NCI-H82 (cell line): ENCODE data around the gene ZNF462.
"Not testable (repeated sequence)": the region's sequence is repeated elsewhere in the genome, so short reads cannot be mapped to it uniquely, and the experiment has no call there.

Experiments
- DNase-seq: peaks from one replicate; lab custom pipeline; 2025; lab: John Stamatoyannopoulos, UW

ZNF462 gene, protein sequence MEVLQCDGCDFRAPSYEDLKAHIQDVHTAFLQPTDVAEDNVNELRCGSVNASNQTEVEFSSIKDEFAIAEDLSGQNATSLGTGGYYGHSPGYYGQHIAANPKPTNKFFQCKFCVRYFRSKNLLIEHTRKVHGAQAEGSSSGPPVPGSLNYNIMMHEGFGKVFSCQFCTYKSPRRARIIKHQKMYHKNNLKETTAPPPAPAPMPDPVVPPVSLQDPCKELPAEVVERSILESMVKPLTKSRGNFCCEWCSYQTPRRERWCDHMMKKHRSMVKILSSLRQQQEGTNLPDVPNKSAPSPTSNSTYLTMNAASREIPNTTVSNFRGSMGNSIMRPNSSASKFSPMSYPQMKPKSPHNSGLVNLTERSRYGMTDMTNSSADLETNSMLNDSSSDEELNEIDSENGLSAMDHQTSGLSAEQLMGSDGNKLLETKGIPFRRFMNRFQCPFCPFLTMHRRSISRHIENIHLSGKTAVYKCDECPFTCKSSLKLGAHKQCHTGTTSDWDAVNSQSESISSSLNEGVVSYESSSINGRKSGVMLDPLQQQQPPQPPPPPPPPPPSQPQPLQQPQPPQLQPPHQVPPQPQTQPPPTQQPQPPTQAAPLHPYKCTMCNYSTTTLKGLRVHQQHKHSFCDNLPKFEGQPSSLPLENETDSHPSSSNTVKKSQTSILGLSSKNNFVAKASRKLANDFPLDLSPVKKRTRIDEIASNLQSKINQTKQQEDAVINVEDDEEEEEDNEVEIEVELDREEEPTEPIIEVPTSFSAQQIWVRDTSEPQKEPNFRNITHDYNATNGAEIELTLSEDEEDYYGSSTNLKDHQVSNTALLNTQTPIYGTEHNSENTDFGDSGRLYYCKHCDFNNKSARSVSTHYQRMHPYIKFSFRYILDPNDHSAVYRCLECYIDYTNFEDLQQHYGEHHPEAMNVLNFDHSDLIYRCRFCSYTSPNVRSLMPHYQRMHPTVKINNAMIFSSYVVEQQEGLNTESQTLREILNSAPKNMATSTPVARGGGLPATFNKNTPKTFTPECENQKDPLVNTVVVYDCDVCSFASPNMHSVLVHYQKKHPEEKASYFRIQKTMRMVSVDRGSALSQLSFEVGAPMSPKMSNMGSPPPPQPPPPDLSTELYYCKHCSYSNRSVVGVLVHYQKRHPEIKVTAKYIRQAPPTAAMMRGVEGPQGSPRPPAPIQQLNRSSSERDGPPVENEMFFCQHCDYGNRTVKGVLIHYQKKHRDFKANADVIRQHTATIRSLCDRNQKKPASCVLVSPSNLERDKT (N-terminal part only)

DNA sequence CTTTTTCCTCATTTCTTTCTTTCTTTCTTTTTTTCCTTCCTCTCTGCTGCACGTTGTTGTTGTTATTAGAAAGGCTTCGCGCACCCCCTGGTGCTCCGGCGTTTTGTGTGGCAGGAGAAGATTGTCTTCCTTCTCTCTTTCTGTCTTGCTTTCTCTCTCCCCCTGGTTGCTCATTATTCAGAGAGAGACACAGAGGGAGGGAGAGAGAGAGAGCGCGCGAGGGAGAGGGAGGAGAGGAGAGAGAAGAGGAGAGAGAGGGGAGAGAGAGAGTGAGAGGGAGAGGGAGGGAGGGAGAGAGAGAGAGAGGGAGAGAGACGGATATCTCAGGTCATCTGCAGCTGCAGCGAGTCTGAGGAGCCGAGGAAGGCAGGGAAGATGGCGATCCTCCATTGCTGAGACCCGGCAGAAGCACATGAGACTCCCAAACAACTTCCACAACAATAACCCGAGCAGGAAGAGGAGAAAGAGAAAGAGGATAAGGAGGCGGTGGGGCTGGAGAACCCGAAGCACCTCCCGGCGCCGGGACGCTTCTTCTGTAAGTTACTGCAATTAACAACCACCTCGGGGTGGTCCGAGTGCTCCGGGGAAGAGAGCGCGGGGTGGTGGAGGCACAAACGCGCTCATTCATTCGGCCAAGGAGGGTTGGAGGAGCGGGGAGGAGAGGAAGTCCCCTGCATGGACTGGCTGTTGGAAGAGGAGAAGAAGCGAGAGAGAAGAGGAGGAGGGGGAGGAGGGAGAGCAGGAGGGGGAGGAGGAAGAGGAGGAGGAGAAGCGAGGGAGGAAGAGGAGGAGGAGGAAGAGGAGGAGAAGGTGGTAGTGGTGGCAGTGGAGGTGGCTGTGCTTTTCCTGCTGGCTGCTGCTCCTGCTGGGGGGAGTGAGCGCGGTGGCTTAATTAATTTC, at the start of gene ZNF462:
TSS of gene ZNF462 (plus strand) at position 346 of the 900 bp plus-strand sequence. CDS start 60,218 bp downstream, outside the sequence.
- peak; percentile 78 for DNase-seq

- no peak for DNase-seq
Observed at GRCh38 chr9:106816524-106816923, 46.4 kb upstream of the ZNF462 start.

- no peak for DNase-seq
Observed at GRCh38 chr9:106818034-106818433, 44.9 kb upstream of the ZNF462 start.

DNA sequence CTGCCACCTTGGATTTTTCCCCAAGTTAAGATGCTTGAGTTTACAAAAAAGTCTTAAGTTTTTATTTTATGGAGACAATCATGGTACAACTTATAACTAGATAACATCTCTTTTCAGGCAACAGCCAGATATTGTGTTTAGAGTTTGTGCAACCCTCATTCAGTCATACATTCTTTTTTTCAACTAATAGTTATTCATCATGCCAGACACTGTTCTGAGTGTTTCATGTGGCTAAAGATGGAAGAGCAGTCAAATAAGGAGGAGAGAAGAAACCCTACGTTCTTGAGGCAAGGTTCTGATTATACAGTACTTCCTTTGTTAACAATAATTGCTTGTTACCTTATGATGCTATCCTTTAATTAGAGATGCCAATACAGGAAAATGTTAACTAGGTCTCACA, 42.1 kb upstream of the ZNF462 start:
- no peak for DNase-seq

- DNase-seq = no peak
Observed at GRCh38 chr9:106828070-106828469, 34.9 kb upstream of the ZNF462 start.

DNA sequence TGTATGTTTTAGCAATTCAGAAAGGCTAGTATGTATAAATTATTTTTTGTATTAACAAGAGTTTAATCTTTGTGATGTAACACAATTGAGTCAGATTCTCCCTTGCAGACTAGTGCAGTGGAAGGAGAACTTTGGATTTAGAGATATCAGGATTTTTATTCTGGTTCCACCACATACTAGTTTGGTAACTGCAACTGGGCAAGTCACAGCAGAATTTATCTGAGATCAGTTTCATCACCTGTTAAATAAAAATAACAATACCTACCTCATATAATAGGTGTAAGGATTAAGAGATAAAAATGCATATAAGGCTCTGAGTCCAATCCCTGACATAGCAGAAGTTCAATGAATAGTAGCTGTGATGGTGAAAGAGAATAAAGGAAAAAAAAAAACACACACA, 34.0 kb upstream of the ZNF462 start:
- no peak for DNase-seq

DNA sequence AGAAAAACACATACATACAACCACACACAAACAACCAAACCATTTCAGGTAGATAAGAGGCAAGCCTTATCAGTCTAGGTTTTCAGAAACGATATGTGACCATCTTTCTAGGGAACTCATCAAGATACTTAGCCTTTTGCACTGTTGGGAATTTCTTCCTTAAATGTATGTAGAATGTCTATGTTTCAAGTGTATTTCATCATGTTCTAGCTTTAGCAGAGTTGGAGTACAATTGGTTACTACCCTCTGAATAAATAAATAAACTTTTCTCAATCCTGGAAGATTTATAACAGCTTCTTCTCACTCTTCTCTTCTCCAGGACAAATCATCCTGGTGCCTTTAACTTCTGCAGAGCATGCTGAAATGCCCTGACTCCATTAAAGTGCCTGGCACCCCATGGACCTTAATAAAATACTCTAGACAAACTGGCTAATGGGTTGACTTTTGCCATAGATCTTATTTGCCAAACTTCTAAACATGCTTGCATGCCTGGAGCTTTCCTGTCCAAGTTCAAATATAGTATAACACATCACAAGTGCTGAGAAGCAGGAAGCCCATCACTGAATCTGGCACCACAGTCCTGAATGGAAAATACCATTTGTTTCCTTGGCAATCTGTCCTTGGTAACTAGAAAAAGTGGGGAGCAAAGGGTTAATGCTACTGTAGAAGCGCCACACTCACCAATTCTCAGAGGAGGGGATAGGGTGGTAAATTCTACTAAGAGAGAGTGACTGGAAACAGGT, 33.1 kb upstream of the ZNF462 start:
- DNase-seq = no peak

GRCh38 chr9:106830527-106831150, 32.3 kb upstream of the ZNF462 start:
- no peak for DNase-seq

GRCh38 chr9:106834888-106835287, 28.1 kb upstream of the ZNF462 start:
- no peak for DNase-seq

- DNase-seq = no peak
Observed at GRCh38 chr9:106835840-106836239, 27.1 kb upstream of the ZNF462 start.

DNA sequence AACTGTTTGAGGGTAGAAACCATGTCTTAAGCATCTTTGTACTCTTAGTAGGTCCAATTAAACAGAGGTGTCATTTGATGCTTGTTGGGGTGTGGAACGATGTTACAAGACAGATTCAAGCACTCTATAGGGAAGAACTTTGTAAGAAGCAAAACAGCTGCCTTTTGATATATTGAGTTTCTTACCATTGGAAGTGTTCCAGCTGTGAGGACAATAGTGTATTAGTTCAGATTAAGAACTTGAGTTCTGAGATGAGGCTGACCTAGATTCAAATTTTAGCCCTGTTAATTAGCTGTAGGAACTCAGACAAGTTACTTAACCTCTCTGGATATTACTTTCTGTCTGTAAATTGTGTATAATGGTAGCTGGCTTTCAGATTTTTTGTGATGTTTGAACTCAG, 19.6 kb upstream of the ZNF462 start:
- no peak for DNase-seq

DNA sequence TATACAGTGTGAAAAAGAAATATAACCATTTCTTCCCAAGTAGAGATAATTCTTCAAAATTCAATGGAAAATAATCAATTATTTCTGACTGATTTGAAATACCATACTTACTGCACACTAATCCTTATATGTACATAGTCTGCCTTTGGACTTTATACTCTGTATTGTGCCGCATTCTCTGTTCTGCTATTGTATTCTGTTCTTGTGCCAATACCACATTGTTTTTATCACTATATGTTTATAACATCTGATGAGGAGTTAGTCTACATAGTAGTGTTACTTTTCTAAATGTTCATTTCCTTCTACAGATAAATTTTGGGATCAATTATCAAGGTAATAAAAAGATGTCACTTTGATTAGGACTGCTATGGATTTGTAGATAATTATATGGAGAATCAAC, 16.7 kb upstream of the ZNF462 start:
- DNase-seq = no peak

DNA sequence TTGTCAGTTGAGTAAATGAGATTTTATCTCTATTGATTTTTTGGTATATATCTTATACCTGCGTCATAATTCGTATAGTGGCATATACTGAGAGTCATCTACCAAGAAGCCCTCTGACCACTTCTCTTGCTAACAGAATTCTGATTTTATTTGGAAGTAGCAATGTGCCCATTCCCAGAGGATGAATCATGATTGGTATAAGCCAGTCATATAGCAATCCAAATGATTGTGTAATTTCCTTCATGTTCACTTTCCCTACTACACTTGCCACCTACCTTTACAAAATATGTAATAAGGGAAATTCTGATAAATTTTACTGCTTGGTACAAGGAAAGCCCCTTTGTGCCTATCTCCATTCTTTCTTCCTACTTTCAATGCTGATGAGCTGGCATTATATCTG, 16.1 kb upstream of the ZNF462 start:
- no peak for DNase-seq

- not testable (repeated sequence) for DNase-seq
Observed at GRCh38 chr9:106851640-106852039, 11.3 kb upstream of the ZNF462 start.

- DNase-seq = no peak
Observed at GRCh38 chr9:106857811-106858470, 5.0 kb upstream of the ZNF462 start.

DNA sequence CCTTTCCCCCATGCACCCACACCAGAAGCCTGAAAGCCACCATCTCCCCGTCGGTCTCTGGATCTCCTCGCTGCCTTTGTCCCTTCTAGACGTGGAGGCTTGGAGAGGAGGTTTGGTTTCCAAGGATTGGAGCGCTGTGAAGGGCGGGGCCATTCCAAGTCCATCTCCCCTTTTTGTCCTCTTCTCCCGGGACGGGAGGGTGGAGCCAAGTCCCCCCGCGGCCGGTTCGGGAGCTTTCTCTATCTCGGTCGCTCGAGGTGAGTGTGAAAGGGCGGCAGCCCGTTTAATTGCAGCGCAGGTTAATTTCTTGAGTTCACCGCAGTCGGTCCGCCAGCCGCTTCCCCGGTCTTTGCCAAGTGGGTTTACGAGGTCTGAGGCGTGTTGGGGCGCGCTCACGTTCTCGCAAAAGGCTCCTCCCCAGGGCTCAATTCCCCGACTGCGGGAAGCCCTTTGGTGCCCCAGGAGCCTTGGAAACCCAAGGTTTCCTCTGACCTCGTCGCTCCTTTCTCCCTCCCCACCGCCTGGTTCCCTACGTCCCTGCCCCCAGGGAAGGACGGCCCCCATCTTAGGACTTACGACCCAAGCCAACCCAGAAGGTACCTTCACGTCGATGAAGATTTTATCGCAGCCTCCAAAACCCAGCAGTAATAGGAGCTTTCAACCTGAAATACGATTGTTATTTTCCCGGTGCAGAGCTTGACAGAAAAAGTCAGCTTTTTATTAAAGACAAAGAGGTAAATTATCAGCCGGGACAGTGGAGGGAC, 2.8 kb upstream of the ZNF462 start:
- peak; percentile 81 for DNase-seq

DNA sequence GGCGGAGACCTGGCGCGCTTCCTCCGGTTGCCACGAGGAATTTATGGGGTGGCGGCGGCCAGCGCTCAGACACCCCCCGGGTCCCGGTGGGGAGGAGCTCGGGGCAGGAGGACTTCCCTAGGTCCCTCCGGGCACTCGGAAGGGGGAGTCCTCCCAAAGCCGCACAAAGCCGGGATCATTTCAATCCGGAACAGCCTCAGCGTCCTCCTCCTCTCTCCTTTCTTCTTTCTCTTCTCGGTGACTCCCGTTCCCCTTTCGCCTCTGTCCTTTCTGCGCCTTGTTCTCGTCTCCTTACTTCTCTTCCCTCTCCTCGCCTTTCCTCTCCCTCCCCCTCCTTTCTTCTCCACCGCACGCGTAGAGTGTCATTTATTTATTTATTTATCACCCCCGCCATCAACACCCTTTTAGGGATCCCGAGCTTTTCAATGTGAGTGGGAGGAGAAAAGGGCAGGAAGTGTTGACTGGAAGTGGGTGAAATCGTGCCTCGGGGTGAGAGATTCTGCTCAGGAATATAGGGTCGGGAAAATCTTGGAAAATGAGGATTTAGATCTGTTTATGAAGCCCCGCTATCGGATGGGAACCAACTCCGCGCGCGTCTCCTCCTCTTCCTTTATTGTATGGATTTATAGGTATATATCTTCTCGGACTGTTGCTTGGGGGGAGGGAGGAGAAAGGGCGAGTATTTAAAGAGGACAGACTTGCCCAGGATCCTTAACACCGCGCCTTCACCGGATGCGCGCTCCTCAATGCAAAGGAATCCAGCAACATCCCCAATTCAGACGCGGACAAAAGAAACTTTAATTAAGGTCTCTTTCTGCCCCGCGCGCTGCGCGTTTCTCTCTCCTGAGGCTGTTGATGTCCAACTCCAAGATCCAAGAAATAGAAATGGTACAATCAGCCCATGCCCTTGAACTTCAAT, 2.0 kb upstream of the ZNF462 start:
- DNase-seq = peak; percentile 78
